T-helper 2 cell treated with Interferon-gamma antibody and Interleukin-4, amounts not matched to agents 5 μg/mL and 100 μg/mL, for 36 hours (primary cell): Measurements from ENCODE around the gene FKBP10.
"Not testable (repeated sequence)": the region's sequence is repeated elsewhere in the genome, so short reads cannot be mapped to it uniquely, and the experiment has no call there.

Source experiments
- DNase-seq: peaks from one replicate; pipeline ENCODE4 v3.0.0; 2021; ENCODE audit warnings: low spot score
- H3K27ac Mint-ChIP-seq: one replicate; pipeline ENCODE4 v1.8.0; 2021; ENCODE audit warnings: mild to moderate bottlenecking, mixed read lengths
- H3K27me3 Mint-ChIP-seq: one replicate; pipeline ENCODE4 v1.8.0; 2021; ENCODE audit warnings: low read depth, mixed read lengths
- H3K36me3 Mint-ChIP-seq: one replicate; pipeline ENCODE4 v1.8.0; 2021; ENCODE audit warnings: low read depth, mixed read lengths
- H3K4me1 Mint-ChIP-seq: one replicate; pipeline ENCODE4 v1.8.0; 2021; ENCODE audit warnings: low read depth, mixed read lengths
- H3K4me3 Mint-ChIP-seq: one replicate; pipeline ENCODE4 v1.8.0; 2022; ENCODE audit warnings: mild to moderate bottlenecking, moderate library complexity, mixed read lengths
- H3K9me3 Mint-ChIP-seq: one replicate; pipeline ENCODE4 v1.8.0; 2021; ENCODE audit warnings: mixed read lengths

The FKBP10 gene

GRCh38 chr17:41825175-41825845 lies 12.5 kb downstream of the FKBP10 start:
- Mint-ChIP-seq H3K9me3 (no peaks in the 10 kb centered on the region), H3K27ac (no peak overlapping the region), H3K4me1 (no peaks in the 10 kb centered on the region), H3K4me3 (no peak overlapping the region), H3K36me3 (peaks cover 15% of the 10 kb centered on the region), H3K27me3 (no peaks in the 10 kb centered on the region)
- no peak for DNase-seq

- H3K9me3 Mint-ChIP-seq, DNase-seq, H3K27me3 Mint-ChIP-seq, H3K4me3 Mint-ChIP-seq, H3K4me1 Mint-ChIP-seq, H3K27ac Mint-ChIP-seq: not testable (repeated sequence)
- H3K36me3 Mint-ChIP-seq, result peaks cover 21% of the 10 kb centered on the region
These were observed 17.2 kb downstream of the FKBP10 start for GRCh38 chr17:41829961-41830360.

- peak overlapping the region; percentile 84 for H3K4me3 Mint-ChIP-seq
- peaks cover 2% of the 10 kb centered on the region for H3K27me3 Mint-ChIP-seq
- no peaks in the 10 kb centered on the region for H3K9me3 Mint-ChIP-seq
- no peak for DNase-seq
- peaks cover 13% of the 10 kb centered on the region for H3K4me1 Mint-ChIP-seq
- H3K36me3 Mint-ChIP-seq, result peaks cover 8% of the 10 kb centered on the region
- H3K27ac Mint-ChIP-seq, result peak overlapping the region; percentile 62
These were observed 22.5 kb downstream of the FKBP10 start for GRCh38 chr17:41835214-41835799.

GRCh38 chr17:41835800-41836549 lies 23.2 kb downstream of the FKBP10 start, which contains the start of gene NT5C3B:
TSS of gene NT5C3B (minus strand) at chr17:41836232. CDS start at chr17:41836193, 39 bp downstream.
- peak; percentile 51 for DNase-seq
- H3K4me3 Mint-ChIP-seq, result peak within 1 kb of the TSS; percentile 84

GRCh38 chr17:41836550-41837196 lies 23.9 kb downstream of the FKBP10 start:
- Mint-ChIP-seq H3K4me1 (peaks cover 13% of the 10 kb centered on the region), H3K27me3 (peaks cover 2% of the 10 kb centered on the region), H3K27ac (no peak overlapping the region), H3K4me3 (peak overlapping the region; percentile 79), H3K36me3 (peaks cover 8% of the 10 kb centered on the region), H3K9me3 (no peaks in the 10 kb centered on the region)
- no peak for DNase-seq

More at GRCh38 chr17:41835800-41836549, 23.2 kb downstream of the FKBP10 start, which contains the start of gene NT5C3B:
- no peaks in the 10 kb centered on the region for H3K9me3 Mint-ChIP-seq
- H3K27ac Mint-ChIP-seq, result peak within 1 kb of the TSS; percentile 62
- peaks cover 2% of the 10 kb centered on the region for H3K27me3 Mint-ChIP-seq
- H3K4me1 Mint-ChIP-seq, result peaks cover 13% of the 10 kb centered on the region
- H3K36me3 Mint-ChIP-seq, result peaks cover 8% of the 10 kb centered on the region

GRCh38 chr17:41837761-41838538 lies 25.1 kb downstream of the FKBP10 start, which contains the start of gene KLHL10:
TSS of gene KLHL10 (plus strand) at chr17:41837825. CDS start at chr17:41837933, 108 bp downstream.
- Mint-ChIP-seq H3K4me3 (peak within 1 kb of the TSS; percentile 79), H3K4me1 (peaks cover 13% of the 10 kb centered on the region), H3K27me3 (peaks cover 2% of the 10 kb centered on the region), H3K9me3 (no peaks in the 10 kb centered on the region), H3K36me3 (peaks cover 1% of the 10 kb centered on the region), H3K27ac (no peak within 1 kb of the TSS)
- no peak for DNase-seq

GRCh38 chr17:41839448-41839847 lies 26.6 kb downstream of the FKBP10 start:
- not testable (repeated sequence) for DNase-seq, H3K36me3 Mint-ChIP-seq, H3K27me3 Mint-ChIP-seq, H3K27ac Mint-ChIP-seq, H3K4me3 Mint-ChIP-seq, H3K9me3 Mint-ChIP-seq
- H3K4me1 Mint-ChIP-seq, result peaks cover 13% of the 10 kb centered on the region

- H3K9me3 Mint-ChIP-seq, H3K27me3 Mint-ChIP-seq, H3K4me3 Mint-ChIP-seq, H3K27ac Mint-ChIP-seq, H3K4me1 Mint-ChIP-seq, DNase-seq, H3K36me3 Mint-ChIP-seq: not testable (repeated sequence)
These were observed 28.0 kb downstream of the FKBP10 start for GRCh38 chr17:41840781-41841180.

GRCh38 chr17:41844971-41845370 lies 32.2 kb downstream of the FKBP10 start:
- H3K9me3 Mint-ChIP-seq, result no peaks in the 10 kb centered on the region
- no peak overlapping the region for H3K27ac Mint-ChIP-seq
- H3K4me3 Mint-ChIP-seq, result no peak overlapping the region
- peaks cover 3% of the 10 kb centered on the region for H3K4me1 Mint-ChIP-seq
- no peak for DNase-seq
- H3K36me3 Mint-ChIP-seq, result peaks cover 11% of the 10 kb centered on the region
- H3K27me3 Mint-ChIP-seq, result no peaks in the 10 kb centered on the region

GRCh38 chr17:41848788-41849187 lies 36.0 kb downstream of the FKBP10 start:
- H3K4me1 Mint-ChIP-seq, result peaks cover 10% of the 10 kb centered on the region
- H3K4me3 Mint-ChIP-seq, result no peak overlapping the region
- DNase-seq, result no peak
- H3K27me3 Mint-ChIP-seq, result no peaks in the 10 kb centered on the region
- no peak overlapping the region for H3K27ac Mint-ChIP-seq
- H3K36me3 Mint-ChIP-seq, result peaks cover 24% of the 10 kb centered on the region
- H3K9me3 Mint-ChIP-seq, result no peaks in the 10 kb centered on the region

GRCh38 chr17:41849251-41849990 lies 36.6 kb downstream of the FKBP10 start:
- H3K27ac Mint-ChIP-seq, result no peak overlapping the region

GRCh38 chr17:41851382-41851781 lies 38.6 kb downstream of the FKBP10 start:
- not testable (repeated sequence) for H3K27me3 Mint-ChIP-seq, H3K27ac Mint-ChIP-seq, H3K9me3 Mint-ChIP-seq, DNase-seq, H3K4me3 Mint-ChIP-seq
- Mint-ChIP-seq H3K36me3 (peaks cover 38% of the 10 kb centered on the region), H3K4me1 (peaks cover 10% of the 10 kb centered on the region)

More at GRCh38 chr17:41849251-41849990, 36.6 kb downstream of the FKBP10 start:
- no peak overlapping the region for H3K4me3 Mint-ChIP-seq
- peaks cover 10% of the 10 kb centered on the region for H3K4me1 Mint-ChIP-seq
- no peak for DNase-seq
- H3K36me3 Mint-ChIP-seq, result peaks cover 30% of the 10 kb centered on the region
- no peaks in the 10 kb centered on the region for H3K9me3 Mint-ChIP-seq
- H3K27me3 Mint-ChIP-seq, result no peaks in the 10 kb centered on the region
